Measurements from ENCODE around the gene SYNGR3.

- TF ChIP-seq, protein P1, sequence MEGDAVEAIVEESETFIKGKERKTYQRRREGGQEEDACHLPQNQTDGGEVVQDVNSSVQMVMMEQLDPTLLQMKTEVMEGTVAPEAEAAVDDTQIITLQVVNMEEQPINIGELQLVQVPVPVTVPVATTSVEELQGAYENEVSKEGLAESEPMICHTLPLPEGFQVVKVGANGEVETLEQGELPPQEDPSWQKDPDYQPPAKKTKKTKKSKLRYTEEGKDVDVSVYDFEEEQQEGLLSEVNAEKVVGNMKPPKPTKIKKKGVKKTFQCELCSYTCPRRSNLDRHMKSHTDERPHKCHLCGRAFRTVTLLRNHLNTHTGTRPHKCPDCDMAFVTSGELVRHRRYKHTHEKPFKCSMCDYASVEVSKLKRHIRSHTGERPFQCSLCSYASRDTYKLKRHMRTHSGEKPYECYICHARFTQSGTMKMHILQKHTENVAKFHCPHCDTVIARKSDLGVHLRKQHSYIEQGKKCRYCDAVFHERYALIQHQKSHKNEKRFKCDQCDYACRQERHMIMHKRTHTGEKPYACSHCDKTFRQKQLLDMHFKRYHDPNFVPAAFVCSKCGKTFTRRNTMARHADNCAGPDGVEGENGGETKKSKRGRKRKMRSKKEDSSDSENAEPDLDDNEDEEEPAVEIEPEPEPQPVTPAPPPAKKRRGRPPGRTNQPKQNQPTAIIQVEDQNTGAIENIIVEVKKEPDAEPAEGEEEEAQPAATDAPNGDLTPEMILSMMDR (IDR thresholded peaks at IDR 0.05): no peak
- TF ChIP-seq POLR2A (IDR thresholded peaks at IDR 0.05) (no peak), POLR2AphosphoS5 (IDR thresholded peaks at IDR 0.05; ENCODE audit: insufficient read depth in 1 of 2, low read depth in 1 of 2) (peak in 1 of 2 donors; percentile 71)
Measured at GRCh38 chr16:2033057-2033908, 43.5 kb downstream of the SYNGR3 start.
